Measurements from ENCODE around the gene TNNT3. TPM values are rescaled to one million over a fixed set of nuclear protein-coding genes. Genes with fewer than 3 reads are reported as not detected.

Gene TNNT3
- total RNA-seq, 1 donor from 2014 or later = not detected

- Mint-ChIP-seq H3K27ac (no peak overlapping the region), H3K9me3 (ENCODE audit: low read depth) (no peaks in the 10 kb centered on the region), H3K36me3 (ENCODE audit: insufficient read depth) (no peaks in the 10 kb centered on the region), H3K4me3 (ENCODE audit: low read depth) (no peak overlapping the region), H3K4me1 (ENCODE audit: low read depth) (no peaks in the 10 kb centered on the region), H3K27me3 (peaks cover 19% of the 10 kb centered on the region)
- no peak for DNase-seq (ENCODE audit: low spot score, unreplicated experiment)
- TF ChIP-seq CTCF (IDR thresholded peaks at IDR 0.05; ENCODE audit: unreplicated experiment) = no peak
Observed at GRCh38 chr11:1920128-1920908, 815 bp downstream of the TNNT3 start.

GRCh38 chr11:1920909-1921573 is 1.5 kb downstream of the TNNT3 start:
- H3K36me3 Mint-ChIP-seq (ENCODE audit: insufficient read depth) = no peaks in the 10 kb centered on the region
- H3K4me3 Mint-ChIP-seq (ENCODE audit: low read depth) = no peak overlapping the region
- peaks cover 14% of the 10 kb centered on the region for H3K27me3 Mint-ChIP-seq
- H3K4me1 Mint-ChIP-seq (ENCODE audit: low read depth) = no peaks in the 10 kb centered on the region
- no peak for TF ChIP-seq CTCF (IDR thresholded peaks at IDR 0.05; ENCODE audit: unreplicated experiment)
- DNase-seq (ENCODE audit: low spot score, unreplicated experiment) = no peak
- no peaks in the 10 kb centered on the region for H3K9me3 Mint-ChIP-seq (ENCODE audit: low read depth)
- H3K27ac Mint-ChIP-seq = no peak overlapping the region

GRCh38 chr11:1921574-1922141 is 2.2 kb downstream of the TNNT3 start:
- no peak for DNase-seq (ENCODE audit: low spot score, unreplicated experiment)
- no peaks in the 10 kb centered on the region for H3K36me3 Mint-ChIP-seq (ENCODE audit: insufficient read depth)
- no peaks in the 10 kb centered on the region for H3K4me1 Mint-ChIP-seq (ENCODE audit: low read depth)
- no peaks in the 10 kb centered on the region for H3K9me3 Mint-ChIP-seq (ENCODE audit: low read depth)
- H3K27ac Mint-ChIP-seq = no peak overlapping the region
- TF ChIP-seq CTCF (IDR thresholded peaks at IDR 0.05; ENCODE audit: unreplicated experiment) = no peak
- H3K27me3 Mint-ChIP-seq = peaks cover 16% of the 10 kb centered on the region
- no peak overlapping the region for H3K4me3 Mint-ChIP-seq (ENCODE audit: low read depth)

GRCh38 chr11:1922481-1923081 is 3.1 kb downstream of the TNNT3 start:
- Mint-ChIP-seq H3K27me3 (peaks cover 17% of the 10 kb centered on the region), H3K36me3 (ENCODE audit: insufficient read depth) (no peaks in the 10 kb centered on the region), H3K27ac (no peak overlapping the region), H3K4me3 (ENCODE audit: low read depth) (no peak overlapping the region), H3K4me1 (ENCODE audit: low read depth) (no peaks in the 10 kb centered on the region), H3K9me3 (ENCODE audit: low read depth) (no peaks in the 10 kb centered on the region)
- DNase-seq (ENCODE audit: low spot score, unreplicated experiment) = no peak
- no peak for TF ChIP-seq CTCF (IDR thresholded peaks at IDR 0.05; ENCODE audit: unreplicated experiment)

All from progenitor cell of endocrine pancreas (in vitro differentiated cells).